Nasal cavity respiratory epithelium epithelial cell of viscerocranial mucosa (primary cell): Measurements from ENCODE around the gene FGF16. TPM values are rescaled to one million over a fixed set of nuclear protein-coding genes. Genes with fewer than 3 reads are reported as not detected.

Experiments
- total RNA-seq: library from RNA; depleted of rRNA; stranded (reverse); fragments of >200 nt; gene quantifications from 2 replicates; pipeline ENCODE4 v1.2.3, GENCODE V29; 2014

FGF16 gene
- not detected in 2 replicates for total RNA-seq

GRCh38 chrX:77446908-77447652 lies at the start of gene FGF16:
FGF16 (plus strand) TSS chrX:77447389; CDS start chrX:77447675, 286 bp downstream.

